D341Med (cell line): ENCODE data around the gene ARHGEF11.

Experiments
- DNase-seq: peaks from one replicate; pipeline ENCODE4 v3.0.0; 2012; ENCODE audit warnings: low spot score

Gene ARHGEF11

GRCh38 chr1:156949127-156949526 lies 96.4 kb downstream of the ARHGEF11 start:
- DNase-seq: no peak

- no peak for DNase-seq
Observed at GRCh38 chr1:156948708-156949107, 96.8 kb downstream of the ARHGEF11 start.

- no peak for DNase-seq
Observed at GRCh38 chr1:156947818-156948525, 97.6 kb downstream of the ARHGEF11 start.

- DNase-seq: no peak
Observed at GRCh38 chr1:156947127-156947526, 98.4 kb downstream of the ARHGEF11 start.

- DNase-seq: peak; percentile 73
Observed at GRCh38 chr1:156945881-156946661, 99.5 kb downstream of the ARHGEF11 start.

- DNase-seq: no peak
Observed at GRCh38 chr1:156944848-156945247, 100.7 kb downstream of the ARHGEF11 start.

- DNase-seq: no peak
Observed at GRCh38 chr1:156944268-156944667, 101.3 kb downstream of the ARHGEF11 start.

- DNase-seq: no peak
Observed at GRCh38 chr1:156943756-156944155, 101.8 kb downstream of the ARHGEF11 start.

GRCh38 chr1:156942576-156942975 lies 103.0 kb downstream of the ARHGEF11 start:
- DNase-seq: no peak

GRCh38 chr1:156942176-156942575 lies 103.4 kb downstream of the ARHGEF11 start:
- DNase-seq: no peak

GRCh38 chr1:156941675-156942074 lies 103.9 kb downstream of the ARHGEF11 start:
- no peak for DNase-seq

- DNase-seq: no peak
Observed at GRCh38 chr1:156939786-156940334, 105.7 kb downstream of the ARHGEF11 start.

- DNase-seq: no peak
Observed at GRCh38 chr1:156938813-156939212, 106.7 kb downstream of the ARHGEF11 start.

- no peak for DNase-seq
Observed at GRCh38 chr1:156937883-156938282, 107.7 kb downstream of the ARHGEF11 start.

GRCh38 chr1:156936721-156937220 lies 108.8 kb downstream of the ARHGEF11 start:
- DNase-seq: no peak

- DNase-seq: no peak
Observed at GRCh38 chr1:156936191-156936590, 109.4 kb downstream of the ARHGEF11 start.

- no peak for DNase-seq
Observed at GRCh38 chr1:156935505-156936128, 109.9 kb downstream of the ARHGEF11 start.

GRCh38 chr1:156933136-156933535 lies 112.4 kb downstream of the ARHGEF11 start:
- DNase-seq: peak; percentile 88

GRCh38 chr1:156931974-156932710 lies 113.4 kb downstream of the ARHGEF11 start:
- no peak for DNase-seq

GRCh38 chr1:156931211-156931952 lies 114.2 kb downstream of the ARHGEF11 start:
- DNase-seq: no peak

- no peak for DNase-seq
Observed at GRCh38 chr1:156930483-156930882, 115.1 kb downstream of the ARHGEF11 start.
